Neural cell (in vitro differentiated cells): ENCODE data around the gene RUNX1. TPM values are rescaled to one million over a fixed set of nuclear protein-coding genes. Genes with fewer than 3 reads are reported as not detected.

ENCODE experiments used
- H2AFZ ChIP-seq: fragments of 200-600, 300-800 bp; sonication (generic), shearing (Covaris generic); 2 replicates; pipeline ENCODE4 v1.6.0; 2014; ENCODE audit warnings: low read depth, mild to moderate bottlenecking, antibody characterized with exemption, low read length, moderate library complexity
- H3F3A ChIP-seq: fragments of 200-600 bp; shearing (Covaris generic); 2 replicates; pipeline ENCODE4 v1.6.1; 2016; ENCODE audit warnings: mild to moderate bottlenecking, moderate library complexity, mixed read lengths, antibody characterized with exemption, low read length; ENCODE audit not compliant: insufficient read depth, poor library complexity, severe bottlenecking
- H3K27ac ChIP-seq: fragments of 200-600, 300-800 bp; sonication (generic), shearing (Covaris generic); 2 replicates; pipeline ENCODE4 v1.5.1; 2014; ENCODE audit warnings: mild to moderate bottlenecking, low read length, moderate library complexity
- H3K27me3 ChIP-seq: fragments of 300-800, 200-600 bp; sonication (generic), shearing (Covaris generic); 2 replicates; pipeline ENCODE4 v1.6.0; 2014; ENCODE audit warnings: mild to moderate bottlenecking, low read depth, low read length, moderate library complexity; ENCODE audit not compliant: insufficient read depth
- H3K36me3 ChIP-seq: fragments of 300-800, 200-600 bp; sonication (generic), shearing (Covaris generic); 2 replicates; pipeline ENCODE4 v1.5.1; 2014; ENCODE audit warnings: mild to moderate bottlenecking, antibody characterized with exemption, low read length, moderate library complexity; ENCODE audit not compliant: insufficient read depth
- H3K4me2 ChIP-seq: fragments of 300-800, 200-600 bp; sonication (generic), shearing (Covaris generic); 2 replicates; pipeline ENCODE4 v1.6.0; 2014; ENCODE audit warnings: mild to moderate bottlenecking, low read length
- H3K4me3 ChIP-seq: fragments of 300-800, 200-600 bp; sonication (generic), shearing (Covaris generic); 2 replicates; pipeline ENCODE4 v1.5.1; 2014; ENCODE audit warnings: mild to moderate bottlenecking, low read length, moderate library complexity
- H3K79me2 ChIP-seq: fragments of 200-600 bp; shearing (Covaris generic); replicated peaks from 2 replicates; pipeline ENCODE4 v1.6.0; 2014; ENCODE audit warnings: mild to moderate bottlenecking, low read length, moderate library complexity; ENCODE audit not compliant: insufficient read depth
- H3K9ac ChIP-seq: fragments of 300-800, 200-600 bp; sonication (generic), shearing (Covaris generic); 2 replicates; pipeline ENCODE4 v1.6.1; 2016; ENCODE audit warnings: mild to moderate bottlenecking, low read length, mixed read lengths
- H3K9me2 ChIP-seq: fragments of 200-600 bp; shearing (Covaris generic); 2 replicates; pipeline ENCODE4 v1.6.1; 2016; ENCODE audit warnings: mild to moderate bottlenecking, low read length, mixed read lengths; ENCODE audit not compliant: insufficient read depth
- H3K9me3 ChIP-seq: fragments of 200-600, 300-800 bp; sonication (generic), shearing (Covaris generic); 2 replicates; pipeline ENCODE4 v1.6.1; 2016; ENCODE audit warnings: mild to moderate bottlenecking, mixed run types, low read length, moderate library complexity, mixed read lengths
- H4K20me1 ChIP-seq: fragments of 200-600 bp; shearing (Covaris generic); 2 replicates; pipeline ENCODE4 v1.6.1; 2016; ENCODE audit warnings: mild to moderate bottlenecking, mixed run types; ENCODE audit not compliant: insufficient read depth
- EP300 ChIP-seq: fragments of 450-650 bp; conservative IDR thresholded peaks from 2 replicates; pipeline ENCODE4 v1.6.1; 2014; ENCODE audit warnings: antibody characterized with exemption, mild to moderate bottlenecking, moderate library complexity; ENCODE audit not compliant: poor library complexity, severe bottlenecking
- EZH2 ChIP-seq: fragments of 200-600, 300-800 bp; shearing (Covaris generic), sonication (generic); IDR thresholded peaks from 2 replicates; pipeline ENCODE4 v1.6.1; 2014; ENCODE audit warnings: antibody characterized with exemption, low read length, borderline replicate concordance, mild to moderate bottlenecking; ENCODE audit not compliant: insufficient read depth, poor library complexity, severe bottlenecking
- MXI1 ChIP-seq: fragments of 450-650 bp; conservative IDR thresholded peaks from 2 replicates; pipeline ENCODE4 v1.6.1; 2014; ENCODE audit warnings: antibody characterized with exemption, mild to moderate bottlenecking; ENCODE audit not compliant: poor library complexity, severe bottlenecking
- POLR2AphosphoS5 ChIP-seq: IDR thresholded peaks from 2 replicates; pipeline ENCODE4 v1.6.1; 2012
- RAD21 ChIP-seq: fragments of 450-650 bp; conservative IDR thresholded peaks from 2 replicates; pipeline ENCODE4 v1.6.1; 2014; ENCODE audit warnings: antibody characterized with exemption, mild to moderate bottlenecking, moderate library complexity
- SMC3 ChIP-seq: fragments of 450-650 bp; conservative IDR thresholded peaks from 2 replicates; pipeline ENCODE4 v1.6.1; 2014; ENCODE audit warnings: antibody characterized with exemption, mild to moderate bottlenecking, moderate library complexity; ENCODE audit not compliant: poor library complexity
- TAF1 ChIP-seq: IDR thresholded peaks from 2 replicates; pipeline ENCODE4 v1.6.1; 2012; ENCODE audit warnings: low read depth
- polyA plus RNA-seq: library from polyadenylated mRNA; depleted of rRNA; stranded (reverse); fragments of >200 nt; gene quantifications from 2 replicates; pipeline ENCODE4 v1.2.3, GENCODE V29; 2014
- TF ChIP-seq, protein P1 (sequence below): fragments of 450-650 bp; IDR thresholded peaks from 2 replicates; pipeline ENCODE4 v1.5.1; 2014; ENCODE audit warnings: antibody characterized with exemption, mild to moderate bottlenecking, moderate library complexity; ENCODE audit not compliant: poor library complexity, severe bottlenecking
- TF ChIP-seq, protein P2 (sequence below): IDR thresholded peaks from 2 replicates; pipeline ENCODE4 v1.6.1; 2012; ENCODE audit warnings: borderline replicate concordance

RUNX1 gene
- polyA plus RNA-seq, 1 donor from 2014 or later = not detected

DNA sequence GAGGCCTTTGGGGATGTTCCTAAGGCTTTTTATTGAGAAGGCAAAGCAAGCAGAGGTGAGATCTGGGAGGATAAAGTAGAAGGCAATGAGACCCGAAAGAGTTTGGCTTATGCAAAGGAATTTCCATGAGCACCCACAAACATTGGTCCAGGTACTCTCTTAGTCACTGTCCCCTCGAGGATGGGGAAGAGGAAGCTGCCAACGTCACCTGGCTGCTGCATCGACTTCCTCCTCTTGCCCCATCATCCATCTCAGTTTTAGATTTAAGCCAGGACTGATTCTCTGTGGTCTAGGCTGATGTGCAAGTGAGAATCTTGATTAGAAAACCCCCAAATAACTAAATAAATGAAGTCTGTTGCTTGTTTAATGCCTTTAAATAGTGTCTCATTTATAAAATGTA is 28.7 kb downstream of the RUNX1 start:
- peaks cover 4% of the 10 kb centered on the region for H3K27me3 ChIP-seq
- TF ChIP-seq SMC3 = no peak
- TF ChIP-seq, protein P1, sequence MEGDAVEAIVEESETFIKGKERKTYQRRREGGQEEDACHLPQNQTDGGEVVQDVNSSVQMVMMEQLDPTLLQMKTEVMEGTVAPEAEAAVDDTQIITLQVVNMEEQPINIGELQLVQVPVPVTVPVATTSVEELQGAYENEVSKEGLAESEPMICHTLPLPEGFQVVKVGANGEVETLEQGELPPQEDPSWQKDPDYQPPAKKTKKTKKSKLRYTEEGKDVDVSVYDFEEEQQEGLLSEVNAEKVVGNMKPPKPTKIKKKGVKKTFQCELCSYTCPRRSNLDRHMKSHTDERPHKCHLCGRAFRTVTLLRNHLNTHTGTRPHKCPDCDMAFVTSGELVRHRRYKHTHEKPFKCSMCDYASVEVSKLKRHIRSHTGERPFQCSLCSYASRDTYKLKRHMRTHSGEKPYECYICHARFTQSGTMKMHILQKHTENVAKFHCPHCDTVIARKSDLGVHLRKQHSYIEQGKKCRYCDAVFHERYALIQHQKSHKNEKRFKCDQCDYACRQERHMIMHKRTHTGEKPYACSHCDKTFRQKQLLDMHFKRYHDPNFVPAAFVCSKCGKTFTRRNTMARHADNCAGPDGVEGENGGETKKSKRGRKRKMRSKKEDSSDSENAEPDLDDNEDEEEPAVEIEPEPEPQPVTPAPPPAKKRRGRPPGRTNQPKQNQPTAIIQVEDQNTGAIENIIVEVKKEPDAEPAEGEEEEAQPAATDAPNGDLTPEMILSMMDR = no peak
- no peak for TF ChIP-seq EP300
- TF ChIP-seq POLR2AphosphoS5 = no peak
- TF ChIP-seq EZH2 = no peak
- TF ChIP-seq TAF1 = no peak
- TF ChIP-seq, protein P2, sequence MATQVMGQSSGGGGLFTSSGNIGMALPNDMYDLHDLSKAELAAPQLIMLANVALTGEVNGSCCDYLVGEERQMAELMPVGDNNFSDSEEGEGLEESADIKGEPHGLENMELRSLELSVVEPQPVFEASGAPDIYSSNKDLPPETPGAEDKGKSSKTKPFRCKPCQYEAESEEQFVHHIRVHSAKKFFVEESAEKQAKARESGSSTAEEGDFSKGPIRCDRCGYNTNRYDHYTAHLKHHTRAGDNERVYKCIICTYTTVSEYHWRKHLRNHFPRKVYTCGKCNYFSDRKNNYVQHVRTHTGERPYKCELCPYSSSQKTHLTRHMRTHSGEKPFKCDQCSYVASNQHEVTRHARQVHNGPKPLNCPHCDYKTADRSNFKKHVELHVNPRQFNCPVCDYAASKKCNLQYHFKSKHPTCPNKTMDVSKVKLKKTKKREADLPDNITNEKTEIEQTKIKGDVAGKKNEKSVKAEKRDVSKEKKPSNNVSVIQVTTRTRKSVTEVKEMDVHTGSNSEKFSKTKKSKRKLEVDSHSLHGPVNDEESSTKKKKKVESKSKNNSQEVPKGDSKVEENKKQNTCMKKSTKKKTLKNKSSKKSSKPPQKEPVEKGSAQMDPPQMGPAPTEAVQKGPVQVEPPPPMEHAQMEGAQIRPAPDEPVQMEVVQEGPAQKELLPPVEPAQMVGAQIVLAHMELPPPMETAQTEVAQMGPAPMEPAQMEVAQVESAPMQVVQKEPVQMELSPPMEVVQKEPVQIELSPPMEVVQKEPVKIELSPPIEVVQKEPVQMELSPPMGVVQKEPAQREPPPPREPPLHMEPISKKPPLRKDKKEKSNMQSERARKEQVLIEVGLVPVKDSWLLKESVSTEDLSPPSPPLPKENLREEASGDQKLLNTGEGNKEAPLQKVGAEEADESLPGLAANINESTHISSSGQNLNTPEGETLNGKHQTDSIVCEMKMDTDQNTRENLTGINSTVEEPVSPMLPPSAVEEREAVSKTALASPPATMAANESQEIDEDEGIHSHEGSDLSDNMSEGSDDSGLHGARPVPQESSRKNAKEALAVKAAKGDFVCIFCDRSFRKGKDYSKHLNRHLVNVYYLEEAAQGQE = no peak
- TF ChIP-seq MXI1 = no peak
- no peak for TF ChIP-seq RAD21
- H3K4me3 ChIP-seq = no peak overlapping the region
- H3F3A ChIP-seq = no peaks in the 10 kb centered on the region
- H4K20me1 ChIP-seq = no peaks in the 10 kb centered on the region
- H3K27ac ChIP-seq = no peak overlapping the region
- H2AFZ ChIP-seq = no peak overlapping the region
- H3K79me2 ChIP-seq = no peaks in the 10 kb centered on the region
- no peaks in the 10 kb centered on the region for H3K9me3 ChIP-seq
- H3K9ac ChIP-seq = no peak overlapping the region
- H3K9me2 ChIP-seq = no peaks in the 10 kb centered on the region
- no peaks in the 10 kb centered on the region for H3K36me3 ChIP-seq
- no peak overlapping the region for H3K4me2 ChIP-seq

- Histone ChIP-seq H4K20me1 (no peaks in the 10 kb centered on the region), H3K9me3 (no peaks in the 10 kb centered on the region), H2AFZ (no peak overlapping the region), H3K27me3 (no peaks in the 10 kb centered on the region), H3K9ac (no peak overlapping the region), H3F3A (no peaks in the 10 kb centered on the region), H3K79me2 (no peaks in the 10 kb centered on the region), H3K4me3 (no peak overlapping the region), H3K9me2 (no peaks in the 10 kb centered on the region), H3K4me2 (no peak overlapping the region), H3K27ac (no peak overlapping the region), H3K36me3 (no peaks in the 10 kb centered on the region)
- TF ChIP-seq MXI1 = no peak
- no peak for TF ChIP-seq EZH2
- TF ChIP-seq, protein P1 = no peak
- no peak for TF ChIP-seq SMC3
- no peak for TF ChIP-seq RAD21
- TF ChIP-seq TAF1 = no peak
- TF ChIP-seq POLR2AphosphoS5 = no peak
- TF ChIP-seq EP300 = no peak
- TF ChIP-seq, protein P2 = no peak
Measured at GRCh38 chr21:35019631-35020032, 29.5 kb downstream of the RUNX1 start.
